ENCODE measurements around the gene KY.

DNA sequence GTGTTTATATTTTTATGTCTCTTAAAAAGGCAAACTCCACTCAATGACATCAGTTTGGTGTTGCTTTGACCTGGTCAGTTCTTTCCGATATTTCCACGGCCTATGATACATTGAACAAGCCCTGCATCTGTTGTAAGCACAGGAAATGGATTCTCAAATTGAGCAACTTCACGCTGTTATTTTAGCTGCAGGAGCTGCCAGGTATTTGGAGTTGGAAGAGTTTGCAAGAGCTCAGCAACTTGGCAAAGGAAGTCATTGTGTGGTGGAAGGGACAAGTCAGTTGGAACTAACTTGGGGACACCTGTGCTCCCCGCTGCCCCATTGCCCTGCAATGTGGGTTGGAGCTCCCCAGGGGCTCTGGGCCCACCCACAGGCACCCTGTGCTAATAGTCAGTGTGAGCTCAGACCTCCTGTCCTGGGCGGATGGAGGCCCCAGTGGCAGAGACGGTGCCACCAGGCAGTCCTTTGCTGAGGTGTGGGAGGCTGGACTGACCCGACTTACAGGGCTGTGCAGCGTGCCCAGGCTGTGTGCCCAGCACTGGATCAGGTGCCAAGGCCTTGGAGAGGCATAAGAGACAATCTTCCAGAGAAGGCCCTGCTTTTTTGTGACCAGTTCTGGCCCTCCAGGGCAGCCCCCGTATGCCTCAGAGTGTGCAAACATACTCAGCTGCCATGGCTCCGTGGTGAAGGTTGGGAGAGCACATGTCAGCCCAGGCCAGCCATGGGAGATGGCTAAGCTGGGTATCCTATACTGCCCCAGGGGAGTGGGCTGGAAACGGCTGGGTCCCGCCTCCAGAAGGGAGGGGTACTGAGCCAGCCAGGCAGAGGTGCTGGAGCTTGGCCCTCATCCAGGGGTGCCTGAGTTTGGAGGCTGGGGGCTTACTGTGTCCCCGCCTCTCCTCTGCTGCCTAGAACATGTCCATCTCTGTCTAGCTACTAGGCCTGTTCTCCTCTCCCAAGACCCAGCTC lies 43.5 kb downstream of the KY start:
- no peak for TF ChIP-seq EP300 (IDR thresholded peaks at IDR 0.05; ENCODE audit: borderline replicate concordance)
- TF ChIP-seq ZBTB7A (IDR thresholded peaks at IDR 0.05; ENCODE audit: low read depth), result no peak
- TF ChIP-seq, protein P1, sequence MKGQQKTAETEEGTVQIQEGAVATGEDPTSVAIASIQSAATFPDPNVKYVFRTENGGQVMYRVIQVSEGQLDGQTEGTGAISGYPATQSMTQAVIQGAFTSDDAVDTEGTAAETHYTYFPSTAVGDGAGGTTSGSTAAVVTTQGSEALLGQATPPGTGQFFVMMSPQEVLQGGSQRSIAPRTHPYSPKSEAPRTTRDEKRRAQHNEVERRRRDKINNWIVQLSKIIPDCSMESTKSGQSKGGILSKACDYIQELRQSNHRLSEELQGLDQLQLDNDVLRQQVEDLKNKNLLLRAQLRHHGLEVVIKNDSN (IDR thresholded peaks at IDR 0.05), result no peak
- TF ChIP-seq TAF1 (IDR thresholded peaks at IDR 0.05; ENCODE audit: low read depth), result no peak
- TF ChIP-seq, protein P2, sequence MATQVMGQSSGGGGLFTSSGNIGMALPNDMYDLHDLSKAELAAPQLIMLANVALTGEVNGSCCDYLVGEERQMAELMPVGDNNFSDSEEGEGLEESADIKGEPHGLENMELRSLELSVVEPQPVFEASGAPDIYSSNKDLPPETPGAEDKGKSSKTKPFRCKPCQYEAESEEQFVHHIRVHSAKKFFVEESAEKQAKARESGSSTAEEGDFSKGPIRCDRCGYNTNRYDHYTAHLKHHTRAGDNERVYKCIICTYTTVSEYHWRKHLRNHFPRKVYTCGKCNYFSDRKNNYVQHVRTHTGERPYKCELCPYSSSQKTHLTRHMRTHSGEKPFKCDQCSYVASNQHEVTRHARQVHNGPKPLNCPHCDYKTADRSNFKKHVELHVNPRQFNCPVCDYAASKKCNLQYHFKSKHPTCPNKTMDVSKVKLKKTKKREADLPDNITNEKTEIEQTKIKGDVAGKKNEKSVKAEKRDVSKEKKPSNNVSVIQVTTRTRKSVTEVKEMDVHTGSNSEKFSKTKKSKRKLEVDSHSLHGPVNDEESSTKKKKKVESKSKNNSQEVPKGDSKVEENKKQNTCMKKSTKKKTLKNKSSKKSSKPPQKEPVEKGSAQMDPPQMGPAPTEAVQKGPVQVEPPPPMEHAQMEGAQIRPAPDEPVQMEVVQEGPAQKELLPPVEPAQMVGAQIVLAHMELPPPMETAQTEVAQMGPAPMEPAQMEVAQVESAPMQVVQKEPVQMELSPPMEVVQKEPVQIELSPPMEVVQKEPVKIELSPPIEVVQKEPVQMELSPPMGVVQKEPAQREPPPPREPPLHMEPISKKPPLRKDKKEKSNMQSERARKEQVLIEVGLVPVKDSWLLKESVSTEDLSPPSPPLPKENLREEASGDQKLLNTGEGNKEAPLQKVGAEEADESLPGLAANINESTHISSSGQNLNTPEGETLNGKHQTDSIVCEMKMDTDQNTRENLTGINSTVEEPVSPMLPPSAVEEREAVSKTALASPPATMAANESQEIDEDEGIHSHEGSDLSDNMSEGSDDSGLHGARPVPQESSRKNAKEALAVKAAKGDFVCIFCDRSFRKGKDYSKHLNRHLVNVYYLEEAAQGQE (IDR thresholded peaks at IDR 0.05; ENCODE audit: low read depth), result no peak
- no peak for TF ChIP-seq TCF12 (IDR thresholded peaks at IDR 0.05; ENCODE audit: low read depth)
- TF ChIP-seq RAD21 (IDR thresholded peaks at IDR 0.05; ENCODE audit: low read depth), result no peak
- no peak for TF ChIP-seq YY1 (IDR thresholded peaks at IDR 0.05; ENCODE audit: low read depth)
- TF ChIP-seq CEBPB (IDR thresholded peaks at IDR 0.05), result no peak

Measured in Ishikawa (cell line).